Embryonic facial prominence (tissue), 1 donor: ENCODE results near the gene FBP2.
"Not testable (repeated sequence)": the region's sequence is repeated elsewhere in the genome, so short reads cannot be mapped to it uniquely, and the experiment has no call there.

ENCODE experiments used
- DNase-seq: peaks from one replicate; pipeline ENCODE4 v3.0.0-alpha.2; 2016; ENCODE audit errors: extremely low spot score

The FBP2 gene

DNA sequence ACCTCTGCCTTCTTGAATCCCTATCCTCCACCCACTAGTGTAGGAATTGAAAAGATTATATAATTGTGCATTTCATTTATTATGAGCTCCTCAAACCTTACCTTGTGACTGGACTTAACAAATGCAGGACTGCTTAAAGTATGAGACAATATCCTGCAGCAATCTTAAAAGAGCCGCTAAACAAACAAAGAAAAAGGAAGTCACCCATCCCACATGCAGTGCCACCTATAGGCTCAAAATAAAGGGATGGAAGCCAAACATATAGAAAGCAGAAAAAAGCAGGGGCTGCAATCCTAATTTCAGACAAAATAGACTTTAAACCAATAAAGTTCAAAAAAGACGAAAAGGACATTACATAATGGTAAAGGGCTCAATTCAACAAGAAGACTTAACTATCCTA, 30.1 kb downstream of the FBP2 start:
- no peak for DNase-seq

DNA sequence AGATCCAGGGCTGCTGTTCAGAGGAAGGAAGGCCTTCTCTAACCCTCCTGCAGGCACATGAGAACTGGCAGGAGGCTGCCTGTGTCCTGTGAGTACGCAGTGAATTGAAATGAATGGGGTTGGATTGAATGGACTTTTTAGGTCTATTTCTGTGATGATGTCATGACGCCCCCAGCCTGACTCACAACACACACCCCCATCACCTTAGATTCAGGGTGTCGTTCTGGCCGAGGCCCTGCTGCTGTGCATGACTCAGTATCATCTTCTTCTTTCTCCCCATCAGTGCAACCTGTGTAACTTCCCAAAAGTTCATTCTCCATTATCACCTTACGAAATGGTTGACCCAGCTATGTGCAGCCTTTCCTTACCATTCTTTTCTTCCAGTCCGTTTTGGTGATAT, 33.4 kb downstream of the FBP2 start:
- no peak for DNase-seq

DNA sequence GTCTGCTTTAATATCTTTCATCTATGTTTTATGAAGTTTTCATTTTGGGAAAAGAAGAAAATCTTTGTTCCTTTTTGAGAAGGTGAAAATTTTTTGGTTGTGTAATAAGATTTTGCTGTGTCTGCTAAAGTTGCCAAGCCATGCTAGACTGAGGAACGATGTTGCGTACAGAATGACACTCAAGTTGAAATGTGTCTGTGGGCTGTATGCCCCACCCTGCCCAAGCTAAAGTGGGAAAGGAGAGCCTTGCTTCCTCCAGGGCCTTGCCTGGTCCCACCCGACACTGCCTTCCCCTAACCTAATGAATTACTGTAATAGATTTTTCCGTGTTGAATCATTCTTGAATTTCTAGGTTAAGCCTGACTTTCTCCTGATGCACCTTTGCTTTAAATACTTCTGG, 36.2 kb downstream of the FBP2 start:
- no peak for DNase-seq

DNA sequence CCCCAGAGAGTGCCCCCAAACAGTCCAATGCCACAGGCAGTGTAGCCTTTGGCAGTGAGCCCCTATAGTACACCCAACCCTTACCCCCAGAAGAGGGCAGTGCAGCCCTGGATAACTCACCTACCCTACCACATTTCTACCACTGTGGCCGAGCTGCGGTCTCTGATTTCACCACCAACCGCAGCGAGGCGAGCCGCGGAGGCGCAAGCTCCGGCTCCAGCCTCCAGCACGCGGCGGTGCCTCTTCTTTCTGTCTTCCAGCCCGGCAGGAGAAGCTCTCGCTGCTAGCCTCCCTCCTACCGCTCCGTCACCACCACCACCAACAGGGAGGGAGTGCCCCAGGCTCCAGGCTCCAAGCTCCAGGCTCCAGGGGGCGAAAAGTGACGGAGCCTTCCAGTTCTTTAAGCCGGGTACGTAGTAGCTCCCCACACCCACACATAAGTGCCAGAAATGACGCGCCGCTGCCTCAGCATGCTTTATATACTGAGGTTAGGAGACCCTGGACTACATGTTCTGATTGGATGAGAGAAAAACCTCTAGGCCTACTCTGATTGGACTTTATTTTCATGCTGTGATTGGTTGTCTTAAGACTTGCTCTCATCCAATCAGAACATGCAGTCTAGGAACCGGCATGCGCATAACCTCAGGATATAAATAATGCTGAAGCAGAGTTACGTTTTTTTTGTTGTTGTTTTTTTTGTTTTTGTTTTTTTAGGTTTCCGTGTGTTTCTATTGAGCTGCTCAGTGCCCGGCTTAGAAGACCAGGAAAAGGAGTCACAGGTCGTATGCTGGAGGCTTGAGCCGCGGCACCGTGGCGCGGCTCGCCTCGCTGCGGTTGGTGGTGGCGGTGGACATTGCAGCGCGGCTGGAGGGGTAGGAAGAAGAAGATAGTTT, 38.9 kb downstream of the FBP2 start, which contains the start of gene PCAT7:
Gene PCAT7, plus strand, starts transcription at position 645 of the 893 bp plus-strand sequence.
- DNase-seq, result no peak

DNA sequence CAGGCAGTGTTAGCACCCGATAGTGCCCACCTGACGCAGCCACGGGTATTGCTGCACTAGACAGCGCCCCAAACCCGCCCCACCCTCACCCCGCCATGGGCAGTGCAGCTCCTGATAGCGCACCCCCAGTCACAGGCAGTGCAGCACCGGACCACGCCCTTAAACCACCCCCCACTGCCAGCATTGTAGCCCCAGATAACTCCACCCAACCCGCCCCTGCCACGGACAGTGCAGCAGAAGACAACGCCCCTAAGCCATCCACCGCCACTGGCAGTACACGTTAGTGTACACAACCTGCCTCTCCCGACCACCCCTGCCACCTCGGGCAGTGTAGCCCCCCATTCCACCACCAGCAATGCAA, 39.6 kb downstream of the FBP2 start:
- DNase-seq, result no peak

DNA sequence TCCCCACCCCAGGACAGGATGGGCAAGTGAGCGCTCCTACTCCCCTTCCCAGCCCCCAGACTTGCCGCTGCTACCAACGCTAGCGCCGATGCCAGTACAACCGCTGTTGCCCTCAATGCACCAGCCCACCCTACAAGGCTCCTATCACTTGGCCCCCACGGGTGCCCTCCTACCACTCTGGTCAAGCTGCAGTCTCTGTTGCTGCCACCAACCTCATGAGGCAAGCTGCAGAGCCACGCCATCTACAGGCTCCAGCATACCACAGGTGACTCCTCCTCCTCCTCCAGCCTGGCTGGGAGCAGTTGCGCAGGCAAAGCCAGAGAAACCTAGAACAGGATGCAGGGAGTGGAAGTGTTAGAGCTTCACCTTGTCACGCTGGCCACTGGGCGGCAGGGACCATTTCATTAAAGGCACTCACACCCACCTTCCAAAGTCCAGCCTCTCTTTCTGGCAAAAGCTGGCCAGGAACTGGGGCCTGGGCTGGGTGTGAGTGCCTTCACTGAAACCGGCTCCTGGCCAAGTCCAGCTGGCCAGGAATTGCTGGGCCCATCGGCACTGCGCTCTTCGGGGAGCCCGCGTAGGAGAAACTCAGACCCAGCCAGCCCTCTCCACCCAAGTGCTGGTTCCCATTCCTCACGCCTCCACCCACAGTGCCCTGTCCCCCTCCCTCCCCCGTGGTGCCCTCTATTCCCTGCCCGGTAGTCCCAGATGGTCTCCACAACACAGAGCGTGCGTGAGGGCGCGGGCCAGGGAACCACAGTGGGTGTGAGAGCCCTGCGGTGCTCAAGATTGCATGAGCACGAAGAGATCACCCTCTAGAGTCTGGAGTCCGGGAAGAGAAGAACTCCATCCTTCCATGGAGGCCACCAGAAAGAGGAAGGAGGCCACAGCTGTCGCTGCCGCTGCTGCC, 40.3 kb downstream of the FBP2 start:
- DNase-seq, result no peak

DNA sequence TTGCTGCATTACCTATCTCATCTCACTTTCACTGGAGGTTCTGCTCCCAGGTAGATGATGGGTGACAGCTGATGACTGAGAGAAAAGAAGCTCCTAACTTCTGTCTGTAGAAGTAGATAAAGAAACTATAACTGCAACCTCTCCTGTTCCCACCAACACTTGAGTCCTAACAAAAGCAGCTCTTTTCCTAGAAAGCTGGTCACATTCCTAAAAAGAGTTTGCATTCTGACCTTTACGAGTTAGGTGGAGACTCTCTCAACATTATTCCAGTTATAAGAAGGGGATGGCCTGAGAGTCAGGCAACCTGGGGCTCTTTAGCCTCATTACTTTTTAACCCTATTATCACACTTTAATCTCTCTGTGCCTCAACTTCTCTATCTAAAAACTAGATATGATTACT, 47.7 kb downstream of the FBP2 start:
- DNase-seq, result no peak

DNA sequence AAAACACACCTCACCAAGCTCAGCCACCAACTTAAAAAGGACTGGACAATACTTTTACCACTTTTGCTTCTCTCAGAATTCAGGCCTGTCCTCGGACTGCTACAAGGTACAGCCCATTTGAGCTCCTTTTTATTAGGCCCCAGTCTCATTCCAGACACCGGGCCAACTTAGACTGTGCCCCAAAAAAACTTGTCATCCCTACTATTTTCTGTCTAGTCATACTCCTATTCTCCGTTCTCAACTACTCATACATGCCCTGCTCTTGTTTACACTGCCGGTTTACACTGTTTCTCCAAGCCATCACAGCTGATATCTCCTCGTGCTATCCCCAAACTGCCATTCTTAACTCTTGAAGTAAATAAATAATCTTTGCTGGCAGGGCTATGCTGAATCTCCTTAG, 49.3 kb downstream of the FBP2 start:
- not testable (repeated sequence) for DNase-seq

DNA sequence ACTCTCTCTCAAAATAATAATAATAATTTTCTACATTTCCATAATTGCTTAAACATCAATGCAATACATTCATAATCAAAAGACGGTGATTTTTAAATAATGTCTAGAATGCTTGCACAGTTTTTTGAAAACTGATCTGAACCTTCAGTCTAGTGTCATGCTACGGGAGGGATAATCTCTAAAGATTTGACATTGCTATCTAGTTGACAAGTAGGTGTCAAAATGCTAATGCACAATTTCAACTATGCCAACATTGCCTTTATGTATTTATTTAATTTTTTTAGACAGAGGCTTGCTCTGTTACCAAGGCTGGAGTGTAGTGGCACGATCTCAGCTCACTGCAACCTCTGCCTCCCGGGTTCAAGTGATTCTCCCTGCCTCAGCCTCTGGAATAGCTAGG, 54.7 kb downstream of the FBP2 start:
- no peak for DNase-seq

DNA sequence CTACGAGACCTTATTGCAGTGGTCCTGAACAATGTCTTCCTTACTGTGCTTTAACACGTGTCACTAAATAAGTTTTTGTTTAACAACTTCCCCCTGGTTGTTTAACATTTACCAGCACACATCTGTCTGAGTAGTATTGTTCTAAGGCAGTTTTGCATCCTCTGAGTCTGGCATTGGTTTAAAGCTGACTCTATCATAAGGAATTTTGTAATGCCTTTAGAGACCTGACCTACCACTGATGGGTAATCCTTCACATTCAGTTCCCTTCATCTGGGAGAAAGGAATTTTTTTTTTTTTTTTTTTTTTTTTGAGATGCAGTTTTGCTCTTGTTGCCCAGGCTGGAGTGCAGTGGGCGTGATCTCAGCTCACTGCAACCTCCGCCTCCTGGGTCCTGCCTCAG, 58.7 kb downstream of the FBP2 start:
- DNase-seq, result no peak

DNA sequence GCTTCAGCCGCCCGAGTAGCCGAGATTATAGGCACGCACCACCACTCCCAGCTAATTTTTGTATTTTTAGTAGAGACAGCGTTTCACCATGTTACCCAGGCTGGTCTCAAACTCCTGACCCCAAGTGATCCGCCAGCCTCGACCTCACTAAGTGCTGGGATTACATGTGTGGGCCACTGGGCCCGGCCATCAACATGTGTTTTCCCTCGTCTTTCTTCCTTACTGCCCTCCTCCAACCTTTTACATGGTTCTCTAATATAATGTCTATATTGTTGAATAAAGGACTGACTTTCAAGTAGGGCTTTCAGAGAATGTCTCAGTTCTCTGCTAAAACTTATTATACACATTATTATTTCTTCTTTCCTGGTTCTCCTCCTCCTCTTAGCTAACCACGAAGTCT, 60.0 kb downstream of the FBP2 start:
- no peak for DNase-seq

DNA sequence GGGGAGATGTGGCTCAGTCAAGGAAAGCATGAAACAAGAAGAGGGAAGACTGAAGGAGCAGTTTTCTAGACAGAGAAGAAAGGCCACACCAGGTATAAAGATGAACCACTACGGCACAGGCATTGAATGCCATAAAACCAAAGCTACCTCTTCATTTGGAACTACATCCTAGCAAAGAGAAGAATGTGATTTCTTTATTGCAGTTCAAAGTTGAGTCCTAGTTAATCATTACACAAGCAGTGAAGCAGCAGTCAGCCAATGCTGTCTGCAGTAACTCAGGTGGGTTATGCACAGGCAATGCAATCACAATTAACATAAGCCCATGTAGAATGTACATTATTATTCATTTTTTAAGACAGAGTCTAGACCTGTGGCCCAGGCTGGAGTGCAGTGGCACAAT, 60.5 kb downstream of the FBP2 start:
- no peak for DNase-seq

DNA sequence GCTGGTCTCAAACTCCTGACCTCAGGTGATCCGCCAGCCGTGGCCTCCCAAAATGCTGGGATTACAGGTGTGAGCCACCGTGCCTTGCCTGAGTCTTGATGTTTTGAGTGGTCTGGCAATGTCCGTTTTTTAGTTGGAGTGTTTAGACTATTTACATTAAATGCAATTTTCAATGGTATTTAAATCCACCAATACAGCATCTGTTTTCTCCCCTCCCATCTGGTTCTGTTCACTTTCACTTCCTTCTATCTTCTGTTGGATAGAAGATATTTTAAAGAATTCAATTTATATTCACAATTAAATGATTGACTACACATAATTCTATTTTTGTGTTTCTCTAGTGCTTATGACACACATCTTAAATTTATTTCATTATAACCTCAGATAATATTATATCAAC, 64.7 kb downstream of the FBP2 start:
- DNase-seq, result no peak

DNA sequence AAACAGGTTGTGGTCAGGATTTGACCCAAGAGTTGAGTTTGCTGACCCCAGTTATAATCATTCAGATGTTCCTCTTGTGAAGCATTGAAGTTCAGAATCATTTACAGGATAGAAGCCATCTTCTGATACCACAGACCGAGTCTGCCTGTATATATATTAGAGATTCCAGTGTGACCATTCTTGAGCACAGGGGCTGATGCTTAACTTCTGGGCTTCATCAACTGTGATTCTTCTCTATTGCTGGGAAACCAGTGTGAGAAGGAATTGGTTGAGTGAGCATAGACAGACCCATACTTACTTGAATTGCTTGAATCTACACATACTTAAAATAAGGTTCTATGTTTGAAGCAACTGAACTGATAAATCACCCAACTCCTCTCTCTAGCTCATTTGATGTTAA, 66.7 kb downstream of the FBP2 start:
- DNase-seq, result no peak

DNA sequence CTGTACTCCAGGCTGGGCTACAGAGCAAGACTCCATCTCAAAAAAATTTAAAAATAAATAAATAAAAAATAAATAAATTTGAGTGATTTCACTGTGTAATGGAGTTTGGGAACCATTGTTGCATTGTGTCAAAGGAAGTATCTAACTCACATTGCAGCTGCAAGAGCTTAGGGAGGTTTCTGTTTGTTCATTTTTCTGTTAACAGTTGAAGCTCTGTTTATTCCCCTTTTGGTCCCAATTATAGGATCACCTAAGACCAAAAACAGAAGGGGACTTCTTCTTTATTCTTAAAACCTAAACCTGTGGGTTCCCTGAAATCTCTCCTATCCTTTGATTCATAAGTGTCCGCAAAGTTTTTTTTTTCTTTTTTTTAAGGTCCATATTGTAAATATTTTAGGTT, 67.4 kb downstream of the FBP2 start:
- DNase-seq, result no peak

DNA sequence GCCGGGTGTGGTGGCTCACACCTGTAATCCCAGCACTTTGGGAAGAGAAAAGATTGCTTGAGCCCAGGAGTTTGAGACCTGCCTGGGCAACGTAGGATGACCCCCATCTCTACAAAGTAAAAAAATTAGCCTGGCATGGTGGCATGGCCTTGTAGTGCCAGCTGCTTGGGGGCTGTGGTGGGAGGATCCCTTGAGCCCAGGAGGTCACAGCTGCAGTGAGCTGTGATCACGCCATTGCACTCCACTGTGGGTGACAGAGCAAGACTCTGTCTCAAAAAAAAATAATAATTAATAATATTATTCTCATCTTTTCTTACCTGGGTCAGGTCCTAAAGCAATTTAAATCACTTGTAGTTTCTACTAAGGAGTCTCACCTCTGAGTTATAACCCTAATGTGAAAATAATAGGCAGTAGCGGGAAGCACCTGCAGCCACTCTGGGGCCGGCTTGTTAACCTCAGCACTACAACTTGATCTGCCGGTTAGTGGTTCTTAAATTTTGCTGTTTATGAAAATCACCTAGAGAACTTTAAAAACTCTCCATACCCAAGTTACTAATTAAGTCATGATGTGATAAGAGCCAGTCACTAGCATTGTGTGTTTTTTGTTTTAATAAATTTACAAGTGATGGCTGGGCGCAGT, 68.1 kb downstream of the FBP2 start:
- DNase-seq, result no peak

DNA sequence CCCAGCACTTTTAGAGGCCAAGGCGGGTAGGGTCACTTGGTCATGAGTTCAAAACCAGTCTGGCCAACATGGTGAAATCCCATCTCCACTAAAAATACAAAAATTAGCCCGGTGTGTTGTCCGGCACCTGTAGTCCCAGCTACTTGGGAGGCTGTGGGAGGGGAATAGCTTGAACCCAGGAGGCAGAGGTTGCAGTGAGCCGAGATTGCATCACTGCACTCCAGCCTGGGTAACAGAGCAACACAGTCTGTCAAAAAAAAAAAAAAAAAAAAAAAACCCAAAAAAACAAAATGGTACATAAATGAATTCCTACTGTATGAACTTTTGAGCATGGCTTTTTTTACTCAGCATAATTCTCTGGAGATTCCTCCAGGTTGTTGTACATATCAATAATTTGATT, 76.4 kb downstream of the FBP2 start:
- no peak for DNase-seq

DNA sequence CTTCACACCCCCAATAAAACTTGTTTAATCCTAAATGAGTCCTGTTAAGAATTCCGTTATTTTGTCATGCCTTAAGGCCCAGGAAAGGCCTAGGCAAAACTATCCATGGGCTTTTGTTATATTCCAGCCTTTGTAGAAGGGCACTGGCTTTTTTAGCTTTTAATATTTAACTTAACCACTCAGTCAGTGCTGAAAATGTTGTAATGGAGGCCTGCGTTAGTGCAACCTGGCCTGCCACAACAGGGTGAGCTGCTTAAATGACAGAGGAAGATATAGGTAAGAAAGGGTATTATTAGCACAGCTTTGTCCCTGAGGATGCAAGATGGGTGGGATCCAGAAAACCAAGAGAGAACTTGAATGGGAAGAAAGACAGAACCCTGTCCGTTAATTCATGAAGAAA, 78.9 kb downstream of the FBP2 start:
- DNase-seq, result no peak

DNA sequence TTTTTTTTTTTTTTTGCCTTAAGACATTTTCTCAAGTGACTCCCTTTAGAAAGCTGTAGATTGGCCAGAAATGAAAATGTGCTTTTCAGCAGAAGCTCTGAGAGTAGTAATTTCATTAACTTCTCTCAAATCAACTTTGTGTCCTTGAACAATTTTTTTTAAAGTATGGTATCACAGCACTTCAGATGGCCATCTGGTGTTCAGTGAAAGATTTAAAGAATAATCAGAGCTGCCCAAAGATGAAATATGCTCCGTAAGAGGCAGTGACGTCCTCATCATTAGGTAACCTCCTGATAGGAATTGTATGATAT, 81.7 kb downstream of the FBP2 start:
- DNase-seq, result no peak

DNA sequence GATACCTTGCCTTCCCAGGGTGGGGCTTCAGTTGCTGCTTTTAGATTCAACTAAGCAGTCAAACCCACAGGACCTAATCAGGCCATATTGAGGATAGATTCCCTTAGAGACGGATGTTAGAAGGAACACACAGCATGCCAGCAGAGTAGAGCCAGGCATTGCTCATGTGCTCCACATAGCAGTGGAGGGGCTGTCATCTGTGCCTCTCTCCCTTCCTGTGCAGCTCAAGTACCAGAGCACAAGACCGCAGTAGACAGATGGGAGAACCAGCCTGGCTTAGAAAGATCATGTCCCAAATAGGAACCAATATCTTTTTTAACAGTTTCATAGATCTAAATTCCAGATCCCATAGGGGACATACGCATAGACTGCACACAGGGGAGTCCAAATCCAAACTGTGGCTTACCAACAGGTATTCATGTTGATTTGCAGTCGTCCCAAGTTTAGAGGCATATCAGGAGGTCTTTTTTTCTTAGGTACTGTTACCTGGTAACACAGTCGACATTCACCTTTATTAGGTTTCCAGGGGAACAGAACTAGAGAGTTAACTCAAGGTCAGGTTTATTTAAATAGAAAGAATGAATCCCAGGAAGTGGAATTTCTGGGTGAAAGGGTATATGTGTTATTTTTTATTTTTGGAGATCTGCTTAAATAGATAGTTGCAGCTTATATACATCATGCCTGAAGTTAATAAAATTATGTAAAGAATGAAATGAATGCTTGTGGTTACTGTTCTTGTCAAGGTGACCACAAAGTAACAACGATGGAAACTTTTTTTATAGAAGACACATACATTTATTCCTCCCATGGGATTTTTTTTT, 82.3 kb downstream of the FBP2 start:
- DNase-seq, result no peak
